Spleen (tissue), 11 donors: ENCODE results near the gene GON4L. TPM values are rescaled to one million over a fixed set of nuclear protein-coding genes. Genes with fewer than 3 reads are reported as not detected.

Experiments used
- DNase-seq: peaks from one replicate; pipeline ENCODE4 v3.0.0-alpha.2; 2020
- H3K27ac ChIP-seq, 8 donors: fragments of 200-600 bp; sonication (generic) in 7 of 8; 1 replicate in 4 of 8; 2 replicates in 4 of 8; pipeline versions ENCODE4 v1.5.0 to v1.8.0; 2016 to 2021; ENCODE audit warnings: inconsistent platforms in 4 of 8, mild to moderate bottlenecking in 4 of 8, moderate library complexity in 1 of 8
- H3K27me3 ChIP-seq, 7 donors: fragments of 200-600 bp; sonication (generic) in 6 of 7; replicated peaks in 1 of 7; 1 replicate in 4 of 7; 2 replicates in 3 of 7; pipeline versions ENCODE4 v1.5.0 to v1.8.0; 2016 to 2021; ENCODE audit warnings: inconsistent platforms in 3 of 7, mild to moderate bottlenecking in 1 of 7
- H3K36me3 ChIP-seq, 6 donors: fragments of 200-600 bp; sonication (generic) in 5 of 6; 1 replicate in 4 of 6; 2 replicates in 2 of 6; pipeline versions ENCODE4 v1.5.0 to v1.8.0; 2016 to 2021; ENCODE audit warnings: inconsistent platforms in 2 of 6
- H3K4me1 ChIP-seq, 6 donors: fragments of 200-600 bp; sonication (generic) in 5 of 6; 1 replicate in 3 of 6; 2 replicates in 3 of 6; pipeline versions ENCODE4 v1.5.0 to v1.8.0; 2016 to 2021; ENCODE audit warnings: inconsistent platforms in 3 of 6
- H3K4me3 ChIP-seq, 8 donors: fragments of 200-600 bp; sonication (generic) in 7 of 8; 1 replicate in 4 of 8; 2 replicates in 4 of 8; pipeline versions ENCODE4 v1.5.0 to v1.8.0; 2016 to 2021; ENCODE audit warnings: inconsistent platforms in 4 of 8, mild to moderate bottlenecking in 4 of 8, moderate library complexity in 2 of 8
- H3K9me3 ChIP-seq, 8 donors: fragments of 200-600 bp; sonication (generic) in 7 of 8; 1 replicate in 4 of 8; 2 replicates in 4 of 8; pipeline versions ENCODE4 v1.5.0 to v1.8.0; 2016 to 2021; ENCODE audit warnings: inconsistent platforms in 4 of 8
- CTCF ChIP-seq, 11 experiments: fragments of 200-600 bp in 7 of 11; fragments of 450-650 bp in 4 of 11; sonication (generic) in 4 of 11; IDR thresholded peaks in 8 of 11; conservative IDR thresholded peaks in 3 of 11; 1 replicate in 7 of 11; 2 replicates in 4 of 11; pipeline versions ENCODE4 v1.4.0 to v1.8.0; 2016 to 2021; ENCODE audit warnings: antibody characterized with exemption in 11 of 11, inconsistent platforms in 4 of 11, mild to moderate bottlenecking in 1 of 11
- POLR2A ChIP-seq, 3 donors: fragments of 450-650 bp; IDR thresholded peaks; one replicate each; pipeline ENCODE4 v1.5.1; 2017; ENCODE audit warnings: antibody characterized with exemption in 3 of 3, mild to moderate bottlenecking in 1 of 3
- POLR2AphosphoS5 ChIP-seq, 3 donors: sonication (generic); formaldehyde crosslinking; IDR thresholded peaks; one replicate each; pipeline ENCODE4 v1.5.1; 2017; ENCODE audit warnings: antibody characterized with exemption in 3 of 3
- WGBS, 5 donors: extraction: QIAGEN DNeasy Blood & Tissue Kit in 3 of 5; methylation state at CpG; one replicate each; pipeline versions ENCODE4 v1.1.5 to v1.1.7; 2013 to 2018; 5-methylcytosine and 5-hydroxymethylcytosine counted together
- intact Hi-C: fragments of 100-400 bp; cut with DNase I; formaldehyde crosslinking; loops from one replicate; pipeline ENCODE4 v1.15.0; 2023; ENCODE audit warnings: low total_unique reads
- polyA plus RNA-seq, 3 donors: library from polyadenylated mRNA; stranded (reverse); fragments of 200-250 nt; gene quantifications; one replicate each; pipeline ENCODE4 v1.2.1, GENCODE V29; 2013
- total RNA-seq, 7 donors: library from RNA; depleted of rRNA in 3 of 7; stranded (reverse); fragments of >200 nt in 3 of 7; fragmentation: NEBNext Ultra II Directional in 4 of 7; extraction: Animal tissue kit (Norgen Biotek cat#: 25700) in 4 of 7; gene quantifications; one replicate each; pipeline versions ENCODE4 v1.1.0 to v1.2.1, GENCODE V29; 2016 to 2021
- donor health status: healthy with polysubstance abuse.
- donor health status: DM: no; HTN: no; CAD: no; lungs with moderate emphysema.
- donor health status: DM: no; HTN: no; CAD: no.
- donor health status: Bipolar disorder and iron deficiency.
- donor health status: healthy.
- donor health status: DM: no; HTN: no; CAD: no.
- donor health status: DM: yes; HTN: yes; CAD: no.

GON4L gene
- total and polyA plus RNA-seq, 10 donors: 12.3 to 103 (median 66.2) TPM

DNA sequence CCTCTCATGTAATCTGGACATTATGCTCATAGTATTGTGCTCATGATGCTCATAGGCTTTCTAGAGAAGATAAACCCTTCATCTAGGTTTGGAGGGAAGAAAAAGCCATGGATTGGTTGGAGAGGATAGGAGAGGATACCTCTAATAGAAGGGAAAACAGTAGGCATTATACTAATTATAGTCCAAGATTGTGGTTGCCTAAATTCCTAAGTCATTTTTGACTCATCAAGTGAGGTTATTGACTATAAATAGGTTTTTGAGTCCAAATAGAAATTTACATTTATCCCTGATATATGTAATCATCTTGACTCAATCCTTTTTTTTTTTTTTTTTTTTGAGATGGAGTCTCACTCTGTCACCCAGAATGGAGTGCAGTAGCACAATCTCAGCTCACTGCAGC is 7.4 kb upstream of the GON4L start:
- Histone ChIP-seq H3K9me3 (no peaks in the 10 kb centered on the region), H3K27ac (no peak overlapping the region), H3K4me3 (no peak overlapping the region), H3K4me1 (peaks cover 7 to 17% (median 14%) of the 10 kb centered on the region in 6 donors), H3K36me3 (peaks cover 0 to 7% (median 0%) of the 10 kb centered on the region in 6 donors), H3K27me3 (peaks cover 0 to 10% (median 0%) of the 10 kb centered on the region in 7 donors)
- no peak for DNase-seq
- no peak for TF ChIP-seq POLR2AphosphoS5 (IDR thresholded peaks at IDR 0.05)
- intact Hi-C loops: no loop called here

GRCh38 chr1:155861896-155862295 is 4.9 kb upstream of the GON4L start:
- Histone ChIP-seq H3K27me3 (peaks cover 0 to 10% (median 0%) of the 10 kb centered on the region in 7 donors), H3K36me3 (no peaks in the 10 kb centered on the region), H3K27ac (peak overlapping the region in 1 of 8 donors; percentile 95), H3K4me3 (no peak overlapping the region), H3K9me3 (no peaks in the 10 kb centered on the region), H3K4me1 (peaks cover 7 to 38% (median 33%) of the 10 kb centered on the region in 6 donors)
- no peak for DNase-seq
- TF ChIP-seq CTCF (IDR thresholded peaks at IDR 0.05 in 8 of 11, conservative IDR thresholded peaks at IDR 0.05 in 3 of 11) (no peak), POLR2AphosphoS5 (IDR thresholded peaks at IDR 0.05) (no peak), POLR2A (IDR thresholded peaks at IDR 0.05) (no peak)
- intact Hi-C loops: no loop called here
- WGBS, 5 donors: 94 to 99% (median 98%) methylated on average over 2 of the region's 2 CpGs

DNA sequence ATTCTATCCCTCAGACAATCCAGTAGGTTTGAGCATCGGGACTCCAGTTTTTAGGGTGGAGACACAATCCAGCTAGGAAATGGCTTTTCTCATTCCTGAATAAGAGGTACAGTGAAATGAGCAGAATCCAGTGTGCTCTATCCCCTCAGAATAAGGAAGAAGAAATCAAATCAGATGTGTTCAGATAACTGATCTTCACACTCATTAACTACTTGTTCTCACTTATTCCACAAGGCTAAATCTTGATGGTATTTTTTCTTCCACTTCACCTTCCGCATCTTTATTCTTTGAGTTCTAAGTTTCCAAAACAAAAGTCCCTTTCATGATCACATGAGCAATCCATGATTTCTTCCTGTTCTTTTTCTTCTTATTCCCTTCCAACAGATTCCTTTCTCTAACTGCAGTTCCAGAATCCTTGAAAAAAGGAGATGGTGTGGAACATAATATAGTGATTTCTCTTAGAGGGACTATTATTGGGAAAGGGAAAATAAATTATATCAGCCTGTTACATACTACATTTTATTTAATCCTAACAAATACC is 4.0 kb upstream of the GON4L start:
- Histone ChIP-seq H3K36me3 (no peaks in the 10 kb centered on the region), H3K4me3 (peak overlapping the region in 1 of 8 donors; percentile 68), H3K4me1 (peaks cover 12 to 45% (median 41%) of the 10 kb centered on the region in 6 donors), H3K9me3 (no peaks in the 10 kb centered on the region), H3K27me3 (peaks cover 0 to 10% (median 0%) of the 10 kb centered on the region in 7 donors), H3K27ac (peak overlapping the region; percentile 42 to 97 (median 92))
- WGBS, 5 donors: 72 to 83% (median 81%) methylated on average over 2 of the region's 2 CpGs
- intact Hi-C loops: no loop called here
- DNase-seq: no peak
- TF ChIP-seq POLR2AphosphoS5 (IDR thresholded peaks at IDR 0.05): no peak
- no peak for TF ChIP-seq POLR2A (IDR thresholded peaks at IDR 0.05)
- TF ChIP-seq CTCF (IDR thresholded peaks at IDR 0.05 in 8 of 11, conservative IDR thresholded peaks at IDR 0.05 in 3 of 11): no peak

DNA sequence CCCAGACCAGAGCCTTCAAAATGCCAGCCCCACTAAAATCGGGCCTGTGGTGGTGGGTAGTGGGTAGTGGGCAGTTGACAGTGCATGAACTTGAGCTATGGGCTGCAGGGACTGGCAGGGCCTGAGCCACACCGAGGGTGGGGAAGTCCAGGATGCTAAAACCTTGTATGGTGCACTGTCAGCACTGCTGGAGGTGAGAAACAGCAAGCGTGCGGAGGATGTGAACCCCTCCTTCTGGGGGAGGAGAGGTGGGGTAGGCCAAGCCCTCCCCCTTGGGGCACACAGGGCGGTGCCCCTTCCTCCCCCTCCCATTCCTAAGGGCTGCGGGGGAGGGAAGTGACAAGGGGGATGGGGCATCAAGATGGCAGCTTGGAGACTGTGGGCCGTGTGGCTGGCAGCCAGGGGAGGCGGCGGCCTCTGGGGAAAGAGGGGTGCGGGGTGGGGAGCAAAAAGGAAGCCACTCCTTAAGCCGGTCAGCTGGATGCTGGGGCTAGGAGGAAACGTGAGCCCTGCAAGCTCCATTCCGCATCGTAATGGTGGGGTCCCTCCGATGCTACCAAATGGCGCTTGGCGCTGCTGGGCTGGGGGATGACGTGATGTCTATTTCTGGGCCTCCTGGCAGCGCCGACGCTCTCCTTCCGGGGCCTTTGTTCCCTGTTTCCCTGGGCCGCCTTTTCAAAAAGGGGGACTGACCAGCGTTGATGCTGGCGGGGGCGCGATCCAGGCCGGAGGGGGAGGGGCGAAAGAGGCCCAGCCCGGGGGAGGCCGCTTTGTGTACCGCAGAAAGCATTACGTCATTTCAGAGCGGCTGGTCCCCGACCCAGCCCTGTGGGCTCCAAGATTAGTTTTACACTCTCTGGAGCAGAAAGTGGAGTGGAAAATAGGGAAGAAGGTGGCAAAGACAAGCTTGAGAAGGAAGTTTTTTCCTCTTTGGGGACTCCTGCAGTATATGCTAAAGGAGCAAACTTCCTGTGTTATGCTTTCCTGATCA is 3.2 kb upstream of the GON4L start:
- Histone ChIP-seq H3K9me3 (no peaks in the 10 kb centered on the region), H3K27me3 (peaks cover 0 to 10% (median 0%) of the 10 kb centered on the region in 7 donors), H3K4me1 (peaks cover 15 to 54% (median 46%) of the 10 kb centered on the region in 6 donors), H3K4me3 (peak overlapping the region; percentile 27 to 68 (median 43)), H3K36me3 (peaks cover 0 to 5% (median 2%) of the 10 kb centered on the region in 6 donors), H3K27ac (peak overlapping the region; percentile 42 to 97 (median 92))
- peak in 1 of 11 experiments; percentile 3 for TF ChIP-seq CTCF (IDR thresholded peaks at IDR 0.05 in 8 of 11, conservative IDR thresholded peaks at IDR 0.05 in 3 of 11)
- peak in 2 of 3 donors; percentile 22 to 41 for TF ChIP-seq POLR2AphosphoS5 (IDR thresholded peaks at IDR 0.05)
- no peak for TF ChIP-seq POLR2A (IDR thresholded peaks at IDR 0.05)
- 1 to 7% (median 2%) methylated on average over 25 to 35 of the region's 35 CpGs for WGBS, 5 donors
- DNase-seq: peak; percentile 86
- intact Hi-C loops: no loop called here
